CD4-positive, alpha-beta T cell treated with Interleukin-10 for 1 hour (primary cell): ENCODE measurements around the gene CRAT.

Experiments used
- DNase-seq: peaks from one replicate; pipeline ENCODE4 v3.0.0-alpha.2; 2020

The CRAT gene

GRCh38 chr9:129108805-129109536 is 1.6 kb downstream of the CRAT start:
- no peak for DNase-seq

- DNase-seq: no peak
These were observed 2.3 kb downstream of the CRAT start for GRCh38 chr9:129108083-129108804.

GRCh38 chr9:129107651-129108050 is 2.9 kb downstream of the CRAT start:
- no peak for DNase-seq

DNA sequence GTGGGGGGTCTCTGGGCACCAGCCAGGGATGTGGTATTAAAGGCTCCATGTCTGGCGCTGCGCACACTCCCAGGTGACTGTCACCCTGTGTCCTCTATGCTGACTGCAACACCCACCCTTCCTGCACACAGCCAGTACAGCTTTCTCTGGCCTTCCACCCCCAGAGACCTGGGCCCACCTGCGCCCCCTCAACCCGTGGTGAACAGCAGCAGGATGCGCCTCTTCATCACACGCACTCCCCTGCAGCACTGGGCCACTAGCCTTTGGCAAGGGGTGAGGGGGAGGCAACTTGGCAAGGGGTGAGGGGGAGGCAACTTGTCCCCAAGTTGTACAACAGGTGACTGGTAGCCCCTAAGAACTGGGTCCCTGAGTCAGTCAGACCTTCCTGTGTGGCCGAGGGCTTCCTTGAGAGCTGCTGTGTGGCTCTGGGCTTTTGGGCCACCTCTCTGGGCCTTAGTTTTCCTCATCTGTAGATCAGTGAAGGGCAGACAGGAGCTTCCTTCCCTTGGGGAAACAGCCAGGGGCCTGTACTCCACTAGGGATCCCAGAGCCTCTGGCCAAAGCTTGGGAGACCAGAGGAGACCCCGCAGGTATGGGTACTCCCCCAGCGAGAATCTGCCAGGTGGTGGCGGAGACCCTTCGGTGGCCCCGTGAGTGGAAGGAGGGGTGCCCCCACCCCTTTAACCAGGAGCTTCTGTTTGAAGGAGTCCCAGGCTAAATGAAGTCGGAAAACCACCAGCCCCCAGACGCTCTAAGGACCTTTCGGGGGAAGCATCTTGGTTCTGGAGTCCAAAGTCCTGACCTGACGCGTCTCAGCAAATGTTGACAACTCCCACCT is 4.5 kb downstream of the CRAT start:
- no peak for DNase-seq

DNA sequence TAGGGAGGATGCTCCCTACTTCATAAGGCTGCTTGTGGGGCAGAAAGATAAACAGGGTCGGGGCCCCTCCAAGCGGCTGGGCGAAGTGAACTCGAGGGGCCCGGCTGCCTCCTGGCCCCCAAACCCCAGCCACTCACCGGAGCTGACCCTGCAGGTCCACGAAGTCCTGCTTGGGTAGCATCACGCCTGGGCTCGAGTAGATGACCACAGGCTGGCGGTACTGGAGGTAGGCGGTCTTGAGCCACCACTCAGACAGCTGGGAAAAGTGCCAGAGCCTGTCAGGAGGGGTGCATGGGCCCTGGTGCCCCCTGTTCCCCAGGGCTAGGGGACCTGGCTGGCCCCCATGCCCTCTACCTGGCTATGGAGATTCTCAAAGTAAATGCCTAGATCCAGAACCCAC is 6.5 kb downstream of the CRAT start:
- DNase-seq: no peak

DNA sequence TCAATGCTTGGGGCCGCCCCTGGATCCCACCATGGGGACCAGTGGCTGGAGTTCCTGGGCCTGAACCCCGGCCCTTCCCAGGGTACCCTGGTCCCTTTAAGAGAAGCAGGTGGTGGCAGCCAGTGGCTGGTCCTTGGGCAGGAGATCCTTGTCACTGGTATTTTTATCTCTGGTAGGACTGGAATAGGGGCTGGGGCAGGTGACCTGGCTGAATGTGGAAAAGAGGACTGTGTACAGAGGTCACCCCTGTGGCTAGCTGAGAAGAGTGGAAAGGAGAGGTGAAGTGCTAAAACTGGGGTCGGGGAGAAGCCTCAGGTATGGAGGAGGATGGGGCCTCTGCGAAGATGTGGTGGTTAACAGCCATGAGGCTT is 7.0 kb downstream of the CRAT start:
- no peak for DNase-seq

DNA sequence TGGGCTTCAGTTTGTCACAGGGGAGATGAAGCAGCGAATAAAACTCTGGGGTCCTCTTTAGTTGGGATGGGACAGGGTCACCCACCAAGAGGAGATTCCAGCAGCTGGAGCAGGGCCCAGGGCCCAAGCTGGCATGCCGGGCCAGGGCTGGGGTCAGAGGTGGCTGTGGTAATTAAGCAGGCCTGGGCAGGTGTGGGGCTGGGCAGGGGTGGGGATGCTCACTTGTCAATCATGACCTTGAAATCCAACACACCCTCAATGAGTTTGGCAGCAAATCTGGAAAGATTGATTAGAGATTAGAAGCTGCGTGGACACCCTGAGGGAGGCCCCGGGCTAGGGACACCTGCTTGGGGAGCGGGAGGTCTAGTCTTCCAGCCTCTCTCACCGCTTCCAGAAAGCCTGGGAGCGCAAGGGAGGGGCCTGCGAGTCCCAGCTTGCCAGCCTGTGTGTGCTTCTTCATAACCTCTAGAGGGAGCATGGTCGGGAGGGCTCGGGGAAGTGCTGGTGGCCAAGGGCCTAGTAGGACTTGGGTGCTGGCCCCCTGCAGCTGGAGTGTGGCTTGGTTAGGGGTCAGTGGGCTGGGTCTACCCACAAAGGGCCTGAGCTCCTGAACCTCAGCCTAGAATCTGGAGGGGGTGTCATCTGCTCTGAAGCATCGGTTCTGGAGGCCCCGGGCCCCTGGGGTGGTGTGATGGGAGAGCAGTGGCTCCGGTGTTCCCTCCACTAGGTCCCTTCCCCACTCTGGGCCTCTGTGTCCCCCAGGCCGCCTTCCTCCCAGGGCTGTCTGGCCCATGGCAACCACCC is 7.6 kb downstream of the CRAT start:
- DNase-seq: no peak

DNA sequence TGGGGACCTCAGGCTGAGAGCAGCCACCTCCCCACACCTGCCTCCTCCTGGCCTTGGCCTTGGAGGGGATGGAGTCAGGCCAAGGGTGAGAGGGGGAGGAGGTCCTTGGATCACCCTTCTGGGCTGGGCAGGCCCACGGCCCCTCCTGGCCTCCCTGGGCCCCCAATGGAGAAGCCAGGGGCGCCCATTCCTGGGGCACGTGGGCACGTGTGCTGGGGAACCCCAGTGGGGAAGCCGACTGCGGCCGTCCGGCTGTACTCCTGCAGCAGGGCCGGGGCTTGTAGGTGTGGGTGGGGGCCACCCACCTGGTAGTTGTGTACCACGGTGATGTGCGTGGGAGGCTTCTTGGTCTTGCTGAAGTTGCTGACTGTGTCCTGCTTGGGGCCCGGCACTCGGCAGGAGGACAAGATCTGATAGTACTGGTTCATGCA is 8.5 kb downstream of the CRAT start:
- no peak for DNase-seq

GRCh38 chr9:129101279-129101678 is 9.3 kb downstream of the CRAT start:
- no peak for DNase-seq

DNA sequence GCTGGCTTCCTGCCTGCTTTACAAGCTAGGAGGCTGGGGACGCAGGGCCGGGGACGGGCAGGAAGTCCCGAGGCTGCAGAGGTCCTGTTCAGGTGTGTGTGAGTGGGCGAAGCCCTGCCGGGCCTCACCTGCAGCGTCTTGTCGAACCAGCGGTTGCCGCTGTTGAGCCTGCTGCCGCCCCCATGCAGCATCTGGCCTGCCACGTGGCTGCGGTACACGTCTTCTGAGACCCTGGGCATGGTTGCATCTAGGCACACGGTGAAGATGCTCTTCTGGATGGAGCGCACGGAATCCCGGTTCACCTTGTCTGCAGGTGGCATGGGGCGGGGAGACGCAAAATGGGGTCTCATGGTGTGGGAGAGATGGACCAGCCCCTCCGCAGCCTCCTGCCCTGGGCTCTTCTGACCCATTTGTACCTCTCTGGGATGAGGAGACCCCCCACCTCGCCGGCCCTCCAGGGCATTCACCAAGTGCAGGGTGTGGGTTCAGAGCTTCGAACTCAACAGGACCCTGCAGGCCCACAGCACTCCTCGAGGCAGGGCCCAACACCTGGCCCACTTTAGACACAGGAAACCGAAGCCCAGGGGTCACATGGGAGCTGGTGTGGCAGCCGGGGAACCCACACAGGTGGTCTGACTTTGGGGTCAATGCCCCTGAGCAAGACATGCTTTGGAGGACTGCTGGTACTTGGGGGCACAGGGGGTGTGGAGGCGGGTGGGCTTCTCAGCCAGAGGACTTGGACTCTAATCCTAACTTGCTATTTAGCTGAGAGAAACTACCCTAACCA is 10.0 kb downstream of the CRAT start:
- DNase-seq: no peak

- no peak for DNase-seq
These were observed 12.3 kb downstream of the CRAT start for GRCh38 chr9:129098328-129098727.

- no peak for DNase-seq
These were observed 12.8 kb downstream of the CRAT start for GRCh38 chr9:129097671-129098306.

DNA sequence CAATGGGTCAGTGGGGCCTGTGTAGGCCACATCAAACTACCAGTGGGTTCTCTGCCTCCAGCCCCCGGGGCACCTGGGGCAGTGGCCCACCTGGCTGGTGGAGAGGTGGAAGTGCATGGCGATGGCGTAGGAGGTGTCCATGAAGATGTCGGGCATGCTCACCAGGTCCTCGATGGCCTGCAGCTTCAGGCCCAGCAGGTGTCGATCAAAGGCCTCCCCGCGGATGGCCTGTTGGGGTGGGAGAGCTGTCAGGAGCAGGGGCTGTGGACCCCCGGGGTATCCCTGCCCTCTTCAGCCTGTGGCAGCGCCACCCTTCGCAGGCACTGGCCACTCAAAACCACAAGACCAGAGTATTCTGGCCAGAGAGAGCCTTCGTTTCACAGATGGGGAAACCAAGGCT is 14.7 kb downstream of the CRAT start:
- DNase-seq: no peak

DNA sequence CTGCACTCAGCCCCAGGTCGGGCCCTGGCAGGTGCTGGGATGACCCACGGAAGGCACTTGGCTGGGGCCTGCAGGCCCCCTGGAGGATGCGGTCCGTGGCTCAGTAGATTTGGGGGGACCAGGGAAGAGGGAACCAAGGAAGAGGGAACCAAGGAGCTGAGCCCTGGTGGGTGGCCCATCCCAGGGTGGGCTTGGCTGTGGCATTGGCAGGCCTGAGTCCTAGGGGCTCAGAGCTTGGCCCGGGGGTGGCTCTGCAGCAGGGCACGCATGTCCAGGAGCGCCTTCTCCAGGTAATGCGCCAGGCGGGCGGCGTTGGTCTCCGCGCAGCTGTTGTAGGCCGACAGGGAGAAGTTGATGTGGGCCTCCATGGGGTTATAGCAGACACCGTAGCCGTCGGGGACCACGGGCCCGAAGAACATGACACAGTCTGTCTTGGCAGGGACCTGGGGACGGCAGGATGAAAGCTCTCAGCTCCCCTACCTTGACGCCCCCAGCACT is 15.4 kb downstream of the CRAT start:
- no peak for DNase-seq

- no peak for DNase-seq
These were observed 16.0 kb downstream of the CRAT start for GRCh38 chr9:129094387-129095169.

- DNase-seq: no peak
These were observed 16.8 kb downstream of the CRAT start for GRCh38 chr9:129093602-129094386.

GRCh38 chr9:129089246-129089645 is 21.3 kb downstream of the CRAT start:
- DNase-seq: no peak

DNA sequence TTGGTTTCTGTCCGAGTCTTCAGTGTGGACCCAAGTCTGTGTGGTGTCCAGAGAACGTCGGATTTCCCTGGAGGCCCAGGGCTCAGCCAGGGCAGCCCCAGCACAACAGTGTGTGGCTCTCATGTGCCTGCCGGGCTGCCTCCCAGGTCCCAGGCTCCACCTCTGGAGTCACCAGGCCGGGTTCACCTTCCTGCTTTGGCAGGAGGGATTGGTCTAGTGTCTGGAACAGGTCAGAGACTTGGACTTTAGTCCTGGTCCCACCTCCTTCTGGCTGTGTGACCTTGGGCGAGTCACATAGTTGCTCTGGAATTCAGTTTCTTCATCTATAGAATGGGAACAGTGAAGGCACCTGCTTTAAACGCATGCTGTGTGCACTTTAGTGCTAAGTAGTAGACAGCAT is 26.5 kb downstream of the CRAT start:
- DNase-seq: no peak

DNA sequence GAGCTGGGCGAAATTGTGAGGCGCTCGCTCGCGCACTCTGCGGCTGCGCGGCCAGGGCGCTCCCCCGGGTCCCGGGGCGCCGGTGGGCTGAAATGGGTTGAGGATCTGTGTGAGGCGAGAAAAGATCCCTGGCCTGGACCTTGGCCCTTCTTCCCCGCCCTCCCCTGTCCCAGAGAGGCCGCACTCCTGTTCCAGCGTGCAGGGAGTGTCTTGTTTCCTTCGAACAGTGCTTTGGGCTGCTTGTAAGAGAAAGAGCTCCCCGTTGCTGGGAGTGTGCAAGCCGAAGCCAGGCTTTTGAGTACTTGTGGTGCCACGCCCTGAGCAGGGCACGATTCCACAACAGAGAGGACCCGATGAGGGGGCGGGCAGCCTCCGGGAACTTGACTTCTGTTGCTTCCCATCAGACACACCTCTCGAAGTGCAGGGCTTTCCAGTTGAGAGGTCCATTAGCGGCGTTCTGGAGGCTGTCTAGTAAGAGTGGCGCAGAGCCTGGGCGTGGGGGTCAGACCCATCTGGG is 29.1 kb downstream of the CRAT start:
- no peak for DNase-seq
